GM10248 (cell line): Measurements from ENCODE around the gene CDK15.

ENCODE experiments used
- CTCF ChIA-PET: fragments of 300-600 bp; sonication (Branson Sonifier 250); formaldehyde crosslinking; extraction: SDS; loops from one replicate; lab custom pipeline; 2021; ENCODE audit warnings: antibody characterized with exemption; lab: Yijun Ruan, JAX
- POLR2A ChIA-PET: fragments of 350-650 bp; sonication (Branson Sonifier 250); formaldehyde crosslinking; extraction: SDS; loops from one replicate; lab custom pipeline; 2020; ENCODE audit warnings: antibody characterized with exemption; lab: Yijun Ruan, JAX
- DNase-seq: peaks from one replicate; pipeline ENCODE4 v3.0.0; 2012; ENCODE audit errors: extremely low spot score
- TF ChIP-seq, protein P1 (sequence below): IDR thresholded peaks from 2 replicates; pipeline ENCODE4 v1.5.1; 2012; ENCODE audit warnings: mild to moderate bottlenecking, low read depth; ENCODE audit errors: extremely low read depth, missing control alignments, control extremely low read depth

Gene CDK15

DNA sequence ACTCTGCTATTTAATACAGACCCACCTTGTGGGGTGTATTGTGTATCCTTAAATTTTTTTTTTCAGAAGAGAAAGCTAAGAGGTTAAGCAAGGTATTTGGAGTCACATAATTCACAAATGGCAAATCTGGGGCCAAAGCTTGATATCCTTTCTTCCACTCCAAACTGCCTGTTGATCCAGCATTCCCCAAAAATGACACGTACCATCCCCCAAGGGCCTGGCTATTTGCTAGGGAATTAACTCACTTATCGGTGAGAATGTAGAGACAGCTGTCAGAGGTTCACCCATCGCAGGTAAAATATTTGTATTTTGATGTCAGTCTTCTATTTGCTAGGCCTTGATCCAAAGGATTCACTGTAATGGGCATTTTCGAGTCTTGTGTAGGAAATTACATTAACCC lies 123.7 kb downstream of the CDK15 start:
- TF ChIP-seq, protein P1, sequence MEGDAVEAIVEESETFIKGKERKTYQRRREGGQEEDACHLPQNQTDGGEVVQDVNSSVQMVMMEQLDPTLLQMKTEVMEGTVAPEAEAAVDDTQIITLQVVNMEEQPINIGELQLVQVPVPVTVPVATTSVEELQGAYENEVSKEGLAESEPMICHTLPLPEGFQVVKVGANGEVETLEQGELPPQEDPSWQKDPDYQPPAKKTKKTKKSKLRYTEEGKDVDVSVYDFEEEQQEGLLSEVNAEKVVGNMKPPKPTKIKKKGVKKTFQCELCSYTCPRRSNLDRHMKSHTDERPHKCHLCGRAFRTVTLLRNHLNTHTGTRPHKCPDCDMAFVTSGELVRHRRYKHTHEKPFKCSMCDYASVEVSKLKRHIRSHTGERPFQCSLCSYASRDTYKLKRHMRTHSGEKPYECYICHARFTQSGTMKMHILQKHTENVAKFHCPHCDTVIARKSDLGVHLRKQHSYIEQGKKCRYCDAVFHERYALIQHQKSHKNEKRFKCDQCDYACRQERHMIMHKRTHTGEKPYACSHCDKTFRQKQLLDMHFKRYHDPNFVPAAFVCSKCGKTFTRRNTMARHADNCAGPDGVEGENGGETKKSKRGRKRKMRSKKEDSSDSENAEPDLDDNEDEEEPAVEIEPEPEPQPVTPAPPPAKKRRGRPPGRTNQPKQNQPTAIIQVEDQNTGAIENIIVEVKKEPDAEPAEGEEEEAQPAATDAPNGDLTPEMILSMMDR: no peak
- no peak for DNase-seq
- POLR2A ChIA-PET: no interaction called here
- CTCF ChIA-PET: interaction anchor here (1.0 to 1.6 kb wide), 3 partner anchors 9 to 29 kb away, joined by 3 to 4 read pairs (median 3); no protein-coding TSS in a partner anchor

DNA sequence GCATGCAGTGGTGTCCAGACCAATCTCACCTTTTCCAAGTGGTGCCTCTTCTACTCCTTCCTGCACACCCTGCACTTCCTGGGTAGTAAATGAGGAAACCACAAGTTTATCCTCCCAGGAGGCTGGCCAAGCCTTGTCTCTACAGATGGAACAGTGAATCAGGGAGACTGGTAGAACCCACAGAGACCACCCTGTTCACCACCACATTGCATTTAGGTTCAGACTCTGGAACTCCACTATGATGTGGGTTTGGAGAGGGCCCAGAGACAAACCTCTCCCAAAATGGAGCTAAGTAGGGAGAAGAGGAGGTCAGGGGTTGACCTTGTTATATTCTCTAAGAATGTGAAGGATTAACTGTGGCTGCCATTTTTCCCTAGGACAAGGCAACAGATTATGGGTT lies 124.5 kb downstream of the CDK15 start:
- no peak for DNase-seq
- POLR2A ChIA-PET: no interaction called here
- CTCF ChIA-PET: interaction anchor here (0.9 to 1.6 kb wide), 3 partner anchors 12 to 164 kb away, joined by 3 to 4 read pairs (median 4); no protein-coding TSS in a partner anchor
- TF ChIP-seq, protein P1: no peak

DNA sequence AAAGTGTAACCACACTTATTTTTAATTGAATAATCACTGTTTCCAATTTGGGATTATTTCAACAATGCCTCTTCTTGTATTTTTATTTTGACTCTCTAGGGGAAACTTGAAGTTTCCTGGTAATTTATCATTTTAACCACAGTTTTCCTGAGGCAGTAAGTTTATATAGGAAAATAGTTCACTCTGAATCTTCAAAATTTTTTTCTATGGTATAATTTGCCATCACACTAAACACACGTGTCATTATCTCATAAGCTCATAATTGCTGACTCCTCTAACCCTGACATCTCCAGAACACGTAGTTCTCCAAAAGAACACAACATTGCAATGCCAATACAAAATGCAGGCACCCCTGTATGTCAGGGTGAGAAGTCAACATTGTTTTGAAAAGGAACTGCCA lies 125.1 kb downstream of the CDK15 start:
- DNase-seq: no peak
- POLR2A ChIA-PET: no interaction called here
- TF ChIP-seq, protein P1: no peak

DNA sequence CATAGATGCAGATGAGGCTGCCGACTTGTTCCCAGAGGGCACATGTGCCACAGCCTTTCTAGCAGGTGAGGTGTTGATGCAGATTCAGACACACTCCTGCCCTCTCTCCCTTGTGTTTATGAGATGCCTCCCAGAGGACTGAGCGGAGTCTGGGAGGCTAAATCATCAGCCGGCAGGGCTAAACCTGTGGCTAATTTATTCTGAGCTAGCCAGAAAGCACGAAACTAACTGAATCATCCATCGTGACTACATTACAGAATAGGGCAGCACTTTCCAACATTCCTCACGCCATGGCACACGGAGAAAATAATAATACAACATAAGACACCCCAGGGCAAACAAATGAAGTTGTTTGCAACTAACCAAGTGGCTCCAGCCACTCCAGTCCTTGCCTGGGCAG lies 125.6 kb downstream of the CDK15 start:
- no peak for DNase-seq
- TF ChIP-seq, protein P1: no peak
- POLR2A ChIA-PET: no interaction called here
- CTCF ChIA-PET: no interaction called here

More for the DNA sequence above, 125.1 kb downstream of the CDK15 start:
- CTCF ChIA-PET: interaction anchor here (1.0 to 1.6 kb wide), 2 partner anchors 12 to 33 kb away, joined by 4 read pairs; no protein-coding TSS in a partner anchor

DNA sequence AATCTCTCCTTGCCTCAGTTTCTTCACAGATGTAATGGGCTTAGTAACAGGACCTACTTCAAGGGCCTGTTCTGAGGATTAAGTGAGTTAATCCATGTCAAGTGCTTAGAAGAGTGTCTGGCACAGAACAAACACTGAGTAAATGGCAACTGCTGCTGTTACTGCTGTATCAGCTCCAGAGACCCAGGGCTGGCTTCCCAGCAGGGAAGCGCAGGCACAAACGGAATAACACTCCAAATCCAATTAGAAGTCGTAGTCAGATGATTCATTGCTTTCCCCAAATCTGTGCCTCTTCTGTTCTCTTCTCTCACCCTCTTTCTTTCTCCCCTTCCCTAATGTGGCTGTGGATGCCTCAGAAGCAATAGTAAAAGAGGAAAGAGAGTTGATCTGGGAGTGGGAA lies 126.2 kb downstream of the CDK15 start:
- TF ChIP-seq, protein P1: no peak
- DNase-seq: no peak
- POLR2A ChIA-PET: no interaction called here
- CTCF ChIA-PET: no interaction called here

DNA sequence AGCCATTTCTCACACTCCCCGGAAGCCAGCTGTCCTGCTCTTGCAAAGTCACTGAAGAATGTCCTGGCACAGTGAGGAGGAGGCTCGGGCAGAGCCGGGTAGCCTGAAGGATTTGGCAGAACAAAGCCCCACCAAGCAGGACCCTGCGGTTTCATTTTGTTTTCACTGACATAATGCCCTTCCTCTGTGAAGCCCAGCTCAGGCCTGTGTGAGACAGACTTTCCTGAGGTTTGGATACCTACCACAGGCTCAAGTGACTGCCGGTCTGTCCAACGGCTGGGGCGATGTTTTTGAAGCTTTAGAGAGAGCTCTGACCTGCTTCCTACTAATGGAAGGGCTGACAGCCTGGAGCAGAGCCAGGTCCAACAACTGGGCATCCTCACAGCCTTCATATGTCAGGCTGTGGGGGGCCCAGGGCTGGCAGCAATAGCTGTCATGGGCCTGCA lies 127.5 kb downstream of the CDK15 start:
- CTCF ChIA-PET: interaction anchor here (1.0 kb wide), 1 partner anchor 14 kb away, joined by 3 read pairs; no protein-coding TSS in a partner anchor
- POLR2A ChIA-PET: no interaction called here
- TF ChIP-seq, protein P1: no peak
- DNase-seq: no peak
